Esophagus (tissue), 2 donors: Measurements from ENCODE around the gene GABRB2. TPM values are rescaled to one million over a fixed set of nuclear protein-coding genes. Genes with fewer than 3 reads are reported as not detected.
"Not testable (repeated sequence)": the region's sequence is repeated elsewhere in the genome, so short reads cannot be mapped to it uniquely, and the experiment has no call there.

Experiments
- H3K27ac ChIP-seq, 2 donors: one replicate each; pipeline ENCODE4 v1.5.1; 2013; ENCODE audit warnings: low read depth in 2 of 2, mild to moderate bottlenecking in 2 of 2, inconsistent platforms in 1 of 2, low read length in 1 of 2, moderate library complexity in 1 of 2
- H3K27me3 ChIP-seq, 2 donors: one replicate each; pipeline ENCODE4 v1.6.1; 2013; ENCODE audit warnings: low read length in 2 of 2, control low read depth in 1 of 2, mild to moderate bottlenecking in 1 of 2; ENCODE audit not compliant: insufficient read depth in 2 of 2, control insufficient read depth in 1 of 2
- H3K36me3 ChIP-seq, 2 donors: one replicate each; pipeline ENCODE4 v1.6.1; 2013; ENCODE audit warnings: low read length in 1 of 2; ENCODE audit not compliant: control insufficient read depth in 2 of 2, insufficient read depth in 2 of 2
- H3K4me1 ChIP-seq, 2 donors: one replicate each; pipeline ENCODE4 v1.6.1; 2013; ENCODE audit warnings: low read length in 1 of 2; ENCODE audit not compliant: control insufficient read depth in 2 of 2, insufficient read depth in 2 of 2
- H3K4me3 ChIP-seq, 2 donors: one replicate each; pipeline ENCODE4 v1.5.1; 2013; ENCODE audit warnings: low read length in 2 of 2, mild to moderate bottlenecking in 2 of 2, low read depth in 1 of 2, moderate library complexity in 1 of 2
- H3K9me3 ChIP-seq, 2 donors: one replicate each; pipeline ENCODE4 v1.6.1; 2013; ENCODE audit warnings: mild to moderate bottlenecking in 2 of 2, low read depth in 1 of 2, low read length in 1 of 2, moderate library complexity in 1 of 2; ENCODE audit not compliant: control insufficient read depth in 2 of 2, insufficient read depth in 1 of 2
- WGBS, 2 donors: extraction: QIAGEN DNeasy Blood & Tissue Kit; methylation state at CpG; one replicate each; pipeline ENCODE4 v1.1.7; 2013; 5-methylcytosine and 5-hydroxymethylcytosine counted together
- polyA plus RNA-seq, 2 donors: library from polyadenylated mRNA; stranded (reverse); fragments of 200-250 nt; gene quantifications; one replicate each; pipeline ENCODE4 v1.2.3, GENCODE V29; 2013
- donor health status: healthy with polysubstance abuse.
- donor health status: Bipolar disorder and iron deficiency.

Gene GABRB2
- polyA plus RNA-seq, 2 donors, result 0.02 to 0.08 TPM

DNA sequence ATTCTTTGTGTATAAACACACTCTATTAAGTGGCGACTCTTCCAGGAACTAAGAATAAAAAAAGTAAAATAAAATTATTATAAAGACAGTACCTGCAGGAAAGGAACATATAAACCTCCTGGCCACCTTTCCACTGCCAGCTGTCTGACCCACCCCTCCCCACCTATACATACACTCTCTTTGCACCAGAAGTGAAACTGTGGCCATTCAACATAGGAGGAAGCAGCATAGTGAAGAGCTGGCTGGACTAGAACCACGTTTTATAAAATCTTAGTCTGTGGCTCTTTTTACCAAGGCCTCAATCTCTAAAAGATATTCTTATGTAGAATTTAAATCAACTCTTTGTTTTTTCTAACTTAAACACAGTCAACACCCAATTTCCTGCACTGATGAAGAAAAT is 289.6 kb downstream of the GABRB2 start:
- no peak overlapping the region for H3K27ac ChIP-seq
- no peaks in the 10 kb centered on the region for H3K36me3 ChIP-seq
- no peaks in the 10 kb centered on the region for H3K27me3 ChIP-seq
- no peaks in the 10 kb centered on the region for H3K9me3 ChIP-seq
- H3K4me3 ChIP-seq, result no peak overlapping the region
- H3K4me1 ChIP-seq, result no peaks in the 10 kb centered on the region
- 69 to 71% methylated on average over 2 of the region's 2 CpGs for WGBS, 2 donors

DNA sequence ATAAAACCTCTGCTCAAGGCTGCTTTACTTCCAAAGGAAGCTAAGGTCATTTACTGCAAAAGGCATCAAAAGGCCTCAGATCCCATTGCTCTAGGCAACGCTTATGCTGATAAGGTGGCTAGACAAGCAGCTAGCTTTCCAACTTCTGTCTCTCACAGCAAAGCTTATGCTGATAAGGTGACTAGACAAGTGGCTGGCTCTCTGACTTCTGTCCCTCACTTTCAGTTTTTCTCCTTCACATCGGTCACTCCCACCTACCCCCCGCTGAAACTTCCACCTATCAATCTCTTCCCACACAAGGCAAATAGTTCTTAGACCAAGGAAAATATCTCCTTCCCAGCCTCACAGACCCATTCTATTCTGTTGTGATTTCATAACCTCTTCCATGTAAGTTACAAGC is 293.6 kb downstream of the GABRB2 start:
- H3K4me3 ChIP-seq, H3K27ac ChIP-seq, H3K27me3 ChIP-seq, H3K36me3 ChIP-seq, H3K9me3 ChIP-seq, H3K4me1 ChIP-seq: not testable (repeated sequence)
- WGBS, 2 donors, result 64 to 69% methylated on average over 3 of the region's 3 CpGs

DNA sequence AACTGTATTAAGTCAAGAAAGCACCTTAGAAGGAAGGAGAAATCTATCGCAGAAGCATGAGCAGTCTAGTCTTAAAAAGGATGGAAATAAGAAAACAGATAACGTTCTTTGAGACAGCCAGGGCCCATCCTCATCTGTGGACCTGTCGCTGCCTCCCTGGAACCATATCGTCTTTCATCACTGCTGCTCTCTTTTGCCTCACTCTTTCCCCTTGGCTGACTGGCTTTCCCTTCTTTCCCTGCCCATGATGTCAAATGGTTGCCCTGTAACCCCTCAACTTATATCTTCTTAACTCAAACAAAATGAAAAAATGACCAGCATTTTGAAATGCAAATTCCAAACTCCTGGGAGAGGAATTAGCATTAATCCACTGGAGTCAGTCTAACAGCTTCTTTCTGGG is 299.8 kb downstream of the GABRB2 start:
- H3K9me3 ChIP-seq, result no peaks in the 10 kb centered on the region
- no peaks in the 10 kb centered on the region for H3K27me3 ChIP-seq
- H3K36me3 ChIP-seq, result no peaks in the 10 kb centered on the region
- H3K27ac ChIP-seq, result no peak overlapping the region
- WGBS, 2 donors, result 77 to 81% methylated on average over 4 of the region's 4 CpGs
- H3K4me3 ChIP-seq, result no peak overlapping the region
- H3K4me1 ChIP-seq, result no peaks in the 10 kb centered on the region

DNA sequence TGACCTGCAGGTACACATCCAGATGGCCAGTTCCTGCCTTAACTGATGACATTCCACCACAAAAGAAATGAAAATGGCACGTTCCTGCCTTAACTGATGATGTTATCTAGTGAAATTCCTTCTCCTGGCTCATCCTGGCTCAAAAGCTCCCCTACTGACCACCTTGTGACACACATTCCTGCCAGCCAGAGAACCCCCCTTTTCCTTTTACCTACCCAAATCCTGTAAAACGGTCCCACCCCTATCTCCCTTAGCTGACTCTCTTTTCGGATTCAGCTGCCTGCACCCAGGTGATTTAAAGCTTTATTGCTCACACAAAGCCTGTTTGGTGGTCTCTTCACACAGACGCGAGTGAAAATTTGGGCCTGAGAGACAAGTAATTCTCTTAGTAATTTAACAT is 300.7 kb downstream of the GABRB2 start:
- WGBS, 2 donors, result 57 to 70% methylated on average over 5 of the region's 5 CpGs
- not testable (repeated sequence) for H3K4me1 ChIP-seq, H3K36me3 ChIP-seq, H3K27me3 ChIP-seq, H3K9me3 ChIP-seq, H3K4me3 ChIP-seq, H3K27ac ChIP-seq

Other genes starting within 250 kb of the GABRB2 start
- gene GABRA6, start 139.0 kb upstream of the GABRB2 start, polyA plus RNA-seq, result not detected